HepG2 (cell line): ENCODE results near the gene PLPPR5. TPM values are rescaled to one million over a fixed set of nuclear protein-coding genes. Genes with fewer than 3 reads are reported as not detected.

Experiments used
- ATAC-seq: fragments of 200-7000 bp; cut with Tn5 transposase; 3 replicates; pipeline ENCODE4 v1.9.1; 2020; ENCODE audit warnings: mild to moderate bottlenecking, moderate library complexity
- BruUV-seq: library from RNA; stranded (reverse); fragments of 400-500 nt; replicated peaks from 2 replicates; lab custom pipeline; 2021; lab: Mats Ljungman, UMichigan
- CTCF ChIA-PET: fragments of 300-600 bp; formaldehyde crosslinking; extraction: SDS; loops from one replicate; lab custom pipeline; 2021; ENCODE audit warnings: low total read pairs, inconsistent platforms, low intra/inter-chr PET ratio; lab: Yijun Ruan, JAX
- POLR2A ChIA-PET: fragments of 350-600 bp; sonication (Branson Sonifier 250); formaldehyde crosslinking; loops from one replicate; lab custom pipeline; 2020; ENCODE audit warnings: antibody characterized with exemption, inconsistent platforms; lab: Yijun Ruan, JAX
- DNase-seq: peaks from one replicate; pipeline ENCODE4 v3.0.0-alpha.2; 2015; ENCODE audit warnings: low spot score
- FAIRE-seq: peaks from 3 replicates; lab custom pipeline; 2011; peaks lifted over from hg19 to GRCh38; lab: Jason Lieb, UNC
- H2AFZ ChIP-seq: one replicate; pipeline ENCODE4 v1.6.1; 2011; ENCODE audit warnings: low read length, inconsistent platforms
- H3K27ac ChIP-seq: fragments of 300-600 bp; 3 replicates; pipeline ENCODE4 v1.8.0; 2011; ENCODE audit warnings: mixed run types, mild to moderate bottlenecking, mixed read lengths, low read length, inconsistent platforms; ENCODE audit not compliant: insufficient read depth; ENCODE audit errors: extremely low read length
- H3K27me3 ChIP-seq, 2 experiments: fragments of 200-600 bp in 1 of 2; 2 replicates in 1 of 2; 3 replicates in 1 of 2; pipeline versions ENCODE4 v1.6.0 to v1.8.0; 2011; ENCODE audit warnings: low read length in 2 of 2, mild to moderate bottlenecking in 2 of 2, moderate library complexity in 2 of 2, inconsistent platforms in 1 of 2; ENCODE audit not compliant: insufficient read depth in 2 of 2, control insufficient read depth in 1 of 2
- H3K36me3 ChIP-seq, 2 experiments: fragments of 200-600 bp in 1 of 2; replicated peaks in 1 of 2; 2 replicates in 1 of 2; 3 replicates in 1 of 2; pipeline versions ENCODE4 v1.5.1 to v1.8.0; 2011; ENCODE audit warnings: low read length in 2 of 2, inconsistent platforms in 1 of 2; ENCODE audit not compliant: insufficient read depth in 2 of 2, control insufficient read depth in 1 of 2
- H3K4me1 ChIP-seq: 2 replicates; pipeline ENCODE4 v1.5.1; 2012; ENCODE audit warnings: low read length, inconsistent platforms; ENCODE audit not compliant: insufficient read depth
- H3K4me2 ChIP-seq: 2 replicates; pipeline ENCODE4 v1.6.0; 2011; ENCODE audit warnings: low read depth, low read length, inconsistent platforms
- H3K4me3 ChIP-seq, 3 experiments: fragments of 200-600 bp in 1 of 3; sonication (generic), shearing (Covaris generic) in 1 of 3; replicated peaks in 1 of 3; 2 replicates each; pipeline ENCODE4 v1.5.1; 2011 to 2016; ENCODE audit warnings: low read length in 3 of 3, inconsistent platforms in 2 of 3, low read depth in 2 of 3, mild to moderate bottlenecking in 2 of 3, control low read depth in 1 of 3, mixed read lengths in 1 of 3; ENCODE audit not compliant: insufficient read depth in 1 of 3
- H3K79me2 ChIP-seq: one replicate; pipeline ENCODE4 v1.6.1; 2011; ENCODE audit warnings: low read length, inconsistent platforms; ENCODE audit not compliant: insufficient read depth
- H3K9ac ChIP-seq: 2 replicates; pipeline ENCODE4 v1.6.0; 2011; ENCODE audit warnings: mild to moderate bottlenecking, low read depth, low read length, inconsistent platforms; ENCODE audit not compliant: insufficient read depth
- H3K9me3 ChIP-seq: 2 replicates; pipeline ENCODE4 v1.5.1; 2012; ENCODE audit warnings: mild to moderate bottlenecking, low read length
- H4K20me1 ChIP-seq: 2 replicates; pipeline ENCODE4 v1.6.0; 2011; ENCODE audit warnings: inconsistent platforms, mild to moderate bottlenecking, low read length, moderate library complexity; ENCODE audit not compliant: insufficient read depth
- CCAR2 ChIP-seq: fragments of 200-400 bp; formaldehyde crosslinking; optimal IDR thresholded peaks from 2 replicates; pipeline ENCODE3; 2018; ENCODE audit warnings: low read depth, mild to moderate bottlenecking, low read length, moderate library complexity
- RARG ChIP-seq: sonication (generic); formaldehyde crosslinking; IDR thresholded peaks from 2 replicates; pipeline ENCODE4 v1.4.0; 2020; ENCODE audit warnings: low read depth, mild to moderate bottlenecking, missing genetic modification reagents
- SP5 ChIP-seq: IDR thresholded peaks from 2 replicates; pipeline ENCODE4 v1.6.1; 2016; ENCODE audit warnings: low read depth, borderline replicate concordance
- TAF15 ChIP-seq: fragments of 200-400 bp; formaldehyde crosslinking; IDR thresholded peaks from one replicate; pipeline ENCODE4 v1.6.1; 2018; ENCODE audit warnings: mild to moderate bottlenecking, low read depth, low read length; ENCODE audit not compliant: poor library complexity, severe bottlenecking
- ZNF34 ChIP-seq: sonication (generic); formaldehyde crosslinking; IDR thresholded peaks from 2 replicates; pipeline ENCODE4 v1.4.0; 2020; ENCODE audit warnings: mild to moderate bottlenecking, missing genetic modification reagents, borderline replicate concordance
- ZNF460 ChIP-seq: sonication (generic); formaldehyde crosslinking; IDR thresholded peaks from 2 replicates; pipeline ENCODE4 v1.5.1; 2020; ENCODE audit warnings: missing genetic modification reagents, mild to moderate bottlenecking, borderline replicate concordance
- ZNF788 ChIP-seq: sonication (generic); formaldehyde crosslinking; IDR thresholded peaks from 2 replicates; pipeline ENCODE4 v1.5.0; 2020; ENCODE audit warnings: mild to moderate bottlenecking, missing genetic modification reagents, borderline replicate concordance
- ZNF83 ChIP-seq: sonication (generic); formaldehyde crosslinking; IDR thresholded peaks from 2 replicates; pipeline ENCODE4 v1.4.0; 2020; ENCODE audit warnings: missing genetic modification reagents, mild to moderate bottlenecking, borderline replicate concordance
- WGBS: methylation state at CpG from one replicate; pipeline ENCODE4 v1.1.6; 2017; ENCODE audit warnings: low lambda C conversion rate; 5-methylcytosine and 5-hydroxymethylcytosine counted together
- in situ Hi-C: cut with HindIII; loops from 2 replicates; pipeline ENCODE4 v1.10.0; 2017; ENCODE audit warnings: low pct_unique_long_range_greater_than_20kb; ENCODE audit not compliant: extremely low pct_ligation_motif_present
- intact Hi-C: fragments of 100-400 bp; cut with micrococcal nuclease; formaldehyde crosslinking; loops from one replicate; pipeline ENCODE4 v1.10.0; 2022; ENCODE audit not compliant: unreplicated experiment
- polyA plus RNA-seq, 8 experiments: library from polyadenylated mRNA; depleted of rRNA in 3 of 8; stranded (reverse) in 7 of 8; unstranded in 1 of 8; fragments of >200 nt; fragmentation: Illumina TruSeq in 4 of 8; extraction: Trizol in 4 of 8; gene quantifications; 2 replicates each; pipeline versions ENCODE4 v1.2.1 to v1.2.3, GENCODE V29; 2011 to 2016; ENCODE audit warnings: low read depth in 4 of 8, missing spikeins in 1 of 8, mixed read lengths in 1 of 8; ENCODE audit not compliant: insufficient read depth in 1 of 8
- total RNA-seq, 5 experiments: library from RNA; depleted of rRNA; stranded (reverse); fragments of >200 nt; fragmentation: Illumina TruSeq; extraction: Trizol; gene quantifications; 2 replicates each; pipeline ENCODE4 v1.2.3, GENCODE V29; 2016; ENCODE audit warnings: low read depth in 1 of 5
- TF ChIP-seq, protein P1 (sequence below): IDR thresholded peaks from 2 replicates; pipeline ENCODE4 v1.6.1; 2016; ENCODE audit warnings: missing compliant biosample characterization, missing genetic modification reagents, borderline replicate concordance
- TF ChIP-seq, protein P2 (sequence below): sonication (generic); formaldehyde crosslinking; conservative IDR thresholded peaks from 2 replicates; pipeline ENCODE4 v1.8.0; 2022; ENCODE audit warnings: missing genetic modification reagents
- TF ChIP-seq, protein P3 (sequence below): sonication (generic); formaldehyde crosslinking; IDR thresholded peaks from 2 replicates; pipeline ENCODE4 v1.8.0; 2022; ENCODE audit warnings: low read depth, missing genetic modification reagents

Gene PLPPR5
- total and polyA plus RNA-seq, 2 of the 13 experiments (the other 11 are each of a cell fraction or from before 2014, with no cell fraction given), result not detected

DNA sequence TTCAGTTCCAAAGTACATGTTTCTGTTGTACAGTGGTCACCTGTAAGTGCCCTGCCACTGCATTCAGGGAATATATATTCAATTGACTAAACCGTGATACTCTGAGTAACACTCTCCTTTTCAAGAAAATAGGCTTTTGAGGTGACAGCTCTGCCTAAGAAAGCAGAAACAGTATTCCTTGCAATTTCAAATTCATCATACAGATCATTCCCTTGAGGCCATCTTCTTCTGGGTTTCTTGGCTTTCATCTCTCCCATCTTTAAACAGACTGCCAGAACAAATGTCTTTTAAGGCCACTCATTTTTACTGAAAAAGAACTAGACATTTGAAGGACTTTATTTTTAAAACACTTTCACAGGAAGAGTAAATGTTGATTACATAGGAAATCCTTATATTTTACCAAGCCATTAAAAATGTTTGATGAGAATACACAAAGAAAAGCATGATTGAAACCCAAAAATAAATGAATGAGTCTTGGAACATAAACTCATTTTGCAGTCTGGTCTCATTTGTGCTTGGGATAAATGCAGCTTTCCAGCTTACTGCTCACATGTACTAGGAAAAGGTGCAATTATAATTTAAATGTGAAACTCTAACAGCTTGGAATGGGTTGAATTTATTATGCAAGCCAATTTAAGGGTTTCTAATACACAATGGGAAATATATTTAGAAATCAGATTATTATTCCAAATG lies 34.7 kb downstream of the PLPPR5 start (continued):
- TF ChIP-seq ZNF34 (CRISPR knock-in tag), result no peak
- TF ChIP-seq, all 625 proteins: peak for 0

DNA sequence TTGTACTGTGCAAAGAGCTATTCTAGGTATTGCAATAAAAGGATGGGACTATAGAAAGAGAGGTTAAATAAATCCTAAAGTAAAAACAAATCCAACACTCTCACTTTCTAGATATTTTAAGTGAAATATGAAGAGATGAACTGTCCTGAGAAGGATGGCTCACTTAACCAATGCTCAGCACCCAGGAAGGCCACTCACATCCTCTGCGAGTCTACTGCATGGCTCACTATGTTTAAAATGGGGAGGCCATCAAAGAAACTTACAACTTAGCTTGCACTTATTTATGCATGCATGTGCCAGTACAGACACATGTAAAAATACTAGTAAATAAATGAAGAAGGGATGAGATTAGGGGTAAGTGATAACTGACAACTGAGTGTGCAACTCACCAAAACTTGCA lies 37.5 kb downstream of the PLPPR5 start:
- TF ChIP-seq ZNF83 (CRISPR knock-in tag), result no peak
- Histone ChIP-seq H3K27ac (no peak overlapping the region), H3K79me2 (no peaks in the 10 kb centered on the region), H3K4me2 (no peak overlapping the region), H3K27me3 (no peaks in the 10 kb centered on the region), H3K4me1 (no peaks in the 10 kb centered on the region), H3K4me3 (no peak overlapping the region), H3K36me3 (no peaks in the 10 kb centered on the region), H3K9ac (no peak overlapping the region), H3K9me3 (no peaks in the 10 kb centered on the region), H4K20me1 (no peaks in the 10 kb centered on the region), H2AFZ (no peak overlapping the region)
- 0% methylated on average over 1 of the region's 1 CpG for WGBS
- intact Hi-C loops, result no loop called here
- BruUV-seq, result no TSS peak
- ChIA-PET POLR2A (no interaction called here), CTCF (no interaction called here)
- FAIRE-seq, result no peak
- DNase-seq, result no peak
- no peak for ATAC-seq
- in situ Hi-C loops, result no loop called here

DNA sequence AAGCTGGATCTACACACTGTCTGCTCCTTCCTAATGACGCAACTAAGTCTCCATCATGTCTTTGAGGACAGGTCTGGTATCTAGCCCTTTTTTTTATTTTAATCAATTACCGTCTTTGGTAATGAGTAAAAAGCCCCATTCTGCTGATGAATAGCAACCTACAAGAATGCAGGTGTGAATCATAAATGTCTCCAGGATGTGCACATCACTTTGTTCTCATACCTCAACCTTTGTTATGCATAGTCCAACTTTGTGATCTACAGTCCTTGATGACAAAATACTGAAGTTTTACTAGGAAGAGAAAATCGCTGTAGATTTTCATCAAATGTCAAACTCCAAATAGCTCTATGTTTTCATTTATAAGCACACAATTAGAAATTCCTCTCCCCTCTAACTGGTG lies 39.3 kb downstream of the PLPPR5 start:
- FAIRE-seq (no peak), ATAC-seq (no peak), DNase-seq (no peak)
- no peaks in the 10 kb centered on the region for H3K27me3 ChIP-seq
- BruUV-seq, result no TSS peak
- H3K36me3 ChIP-seq, result no peaks in the 10 kb centered on the region
- no peak overlapping the region for H3K9ac ChIP-seq
- no peak overlapping the region for H3K4me3 ChIP-seq
- WGBS, result 2% methylated on average over 3 of the region's 3 CpGs
- no peaks in the 10 kb centered on the region for H3K4me1 ChIP-seq
- no peaks in the 10 kb centered on the region for H3K9me3 ChIP-seq
- intact Hi-C loops (no loop called here), in situ Hi-C loops (no loop called here)
- no peaks in the 10 kb centered on the region for H4K20me1 ChIP-seq
- no peaks in the 10 kb centered on the region for H3K79me2 ChIP-seq
- ChIA-PET POLR2A (no interaction called here), CTCF (no interaction called here)
- no peak overlapping the region for H3K4me2 ChIP-seq
- no peak overlapping the region for H3K27ac ChIP-seq
- no peak overlapping the region for H2AFZ ChIP-seq
- TF ChIP-seq CCAR2, result no peak
- TF ChIP-seq ZNF788 (CRISPR knock-in tag), result no peak
- TF ChIP-seq, protein P1, sequence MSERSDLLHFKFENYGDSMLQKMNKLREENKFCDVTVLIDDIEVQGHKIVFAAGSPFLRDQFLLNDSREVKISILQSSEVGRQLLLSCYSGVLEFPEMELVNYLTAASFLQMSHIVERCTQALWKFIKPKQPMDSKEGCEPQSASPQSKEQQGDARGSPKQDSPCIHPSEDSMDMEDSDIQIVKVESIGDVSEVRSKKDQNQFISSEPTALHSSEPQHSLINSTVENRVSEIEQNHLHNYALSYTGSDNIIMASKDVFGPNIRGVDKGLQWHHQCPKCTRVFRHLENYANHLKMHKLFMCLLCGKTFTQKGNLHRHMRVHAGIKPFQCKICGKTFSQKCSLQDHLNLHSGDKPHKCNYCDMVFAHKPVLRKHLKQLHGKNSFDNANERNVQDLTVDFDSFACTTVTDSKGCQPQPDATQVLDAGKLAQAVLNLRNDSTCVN (CRISPR knock-in tag), result no peak
- TF ChIP-seq, protein P2, sequence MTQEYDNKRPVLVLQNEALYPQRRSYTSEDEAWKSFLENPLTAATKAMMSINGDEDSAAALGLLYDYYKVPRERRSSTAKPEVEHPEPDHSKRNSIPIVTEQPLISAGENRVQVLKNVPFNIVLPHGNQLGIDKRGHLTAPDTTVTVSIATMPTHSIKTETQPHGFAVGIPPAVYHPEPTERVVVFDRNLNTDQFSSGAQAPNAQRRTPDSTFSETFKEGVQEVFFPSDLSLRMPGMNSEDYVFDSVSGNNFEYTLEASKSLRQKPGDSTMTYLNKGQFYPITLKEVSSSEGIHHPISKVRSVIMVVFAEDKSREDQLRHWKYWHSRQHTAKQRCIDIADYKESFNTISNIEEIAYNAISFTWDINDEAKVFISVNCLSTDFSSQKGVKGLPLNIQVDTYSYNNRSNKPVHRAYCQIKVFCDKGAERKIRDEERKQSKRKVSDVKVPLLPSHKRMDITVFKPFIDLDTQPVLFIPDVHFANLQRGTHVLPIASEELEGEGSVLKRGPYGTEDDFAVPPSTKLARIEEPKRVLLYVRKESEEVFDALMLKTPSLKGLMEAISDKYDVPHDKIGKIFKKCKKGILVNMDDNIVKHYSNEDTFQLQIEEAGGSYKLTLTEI, result no peak
- TF ChIP-seq TAF15, result no peak
- TF ChIP-seq SP5 (CRISPR knock-in tag), result no peak
- TF ChIP-seq RARG, result no peak
- TF ChIP-seq, protein P3, sequence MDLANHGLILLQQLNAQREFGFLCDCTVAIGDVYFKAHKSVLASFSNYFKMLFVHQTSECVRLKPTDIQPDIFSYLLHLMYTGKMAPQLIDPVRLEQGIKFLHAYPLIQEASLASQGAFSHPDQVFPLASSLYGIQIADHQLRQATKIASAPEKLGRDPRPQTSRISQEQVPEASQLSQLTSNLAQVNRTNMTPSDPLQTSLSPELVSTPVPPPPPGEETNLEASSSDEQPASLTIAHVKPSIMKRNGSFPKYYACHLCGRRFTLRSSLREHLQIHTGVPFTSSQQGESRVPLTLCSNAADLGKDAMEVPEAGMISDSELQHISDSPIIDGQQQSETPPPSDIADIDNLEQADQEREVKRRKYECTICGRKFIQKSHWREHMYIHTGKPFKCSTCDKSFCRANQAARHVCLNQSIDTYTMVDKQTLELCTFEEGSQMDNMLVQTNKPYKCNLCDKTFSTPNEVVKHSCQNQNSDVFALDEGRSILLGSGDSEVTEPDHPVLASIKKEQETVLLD (CRISPR knock-in tag), result no peak
- TF ChIP-seq ZNF460 (CRISPR knock-in tag), result no peak
